ENCODE measurements around the gene SPTBN2. TPM values are rescaled to one million over a fixed set of nuclear protein-coding genes. Genes with fewer than 3 reads are reported as not detected.

SPTBN2 gene
- 11.5 TPM for total RNA-seq

- peak within 1 kb of the TSS in 2 of 3 donors; percentile 20 to 25 for H3K9ac ChIP-seq (ENCODE audit: low read depth in 1 of 3, low read length in 3 of 3)
- H3K4me1 ChIP-seq (ENCODE audit: control insufficient read depth in 3 of 3, insufficient read depth in 3 of 3, low read length in 3 of 3): peaks cover 9 to 10% (median 9%) of the 10 kb centered on the region in 3 donors
- H3K4me3 ChIP-seq (ENCODE audit: low read length in 3 of 3): peak within 1 kb of the TSS; percentile 15 to 49 (median 41)
- H3K36me3 ChIP-seq (ENCODE audit: control insufficient read depth in 3 of 3, insufficient read depth in 3 of 3, low read length in 3 of 3): no peaks in the 10 kb centered on the region
- H3K9me3 ChIP-seq (ENCODE audit: control insufficient read depth in 3 of 3, low read length in 3 of 3): no peaks in the 10 kb centered on the region
- H3K27ac ChIP-seq (ENCODE audit: low read depth, low read length): no peak within 1 kb of the TSS
- peaks cover 9 to 50% (median 44%) of the 10 kb centered on the region in 3 donors for H3K27me3 ChIP-seq (ENCODE audit: control insufficient read depth in 3 of 3, insufficient read depth in 3 of 3, low read length in 3 of 3)
Observed at GRCh38 chr11:66728693-66729385, at the start of gene SPTBN2. Gene SPTBN2, minus strand, starts transcription at chr11:66729216. Its CDS starts 7,976 bp downstream, at chr11:66721240.

GRCh38 chr11:66768818-66769217, 39.8 kb upstream of the SPTBN2 start:
- H3K27me3 ChIP-seq (ENCODE audit: control insufficient read depth in 3 of 3, insufficient read depth in 3 of 3, low read length in 3 of 3): no peaks in the 10 kb centered on the region
- H3K27ac ChIP-seq (ENCODE audit: low read depth, low read length): peak overlapping the region; percentile 36
- H3K9ac ChIP-seq (ENCODE audit: low read depth in 1 of 3, low read length in 3 of 3): no peak overlapping the region
- no peaks in the 10 kb centered on the region for H3K9me3 ChIP-seq (ENCODE audit: control insufficient read depth in 3 of 3, low read length in 3 of 3)
- no peaks in the 10 kb centered on the region for H3K4me1 ChIP-seq (ENCODE audit: control insufficient read depth in 3 of 3, insufficient read depth in 3 of 3, low read length in 3 of 3)
- H3K4me3 ChIP-seq (ENCODE audit: low read length in 3 of 3): no peak overlapping the region
- no peaks in the 10 kb centered on the region for H3K36me3 ChIP-seq (ENCODE audit: control insufficient read depth in 3 of 3, insufficient read depth in 3 of 3, low read length in 3 of 3)

- no peaks in the 10 kb centered on the region for H3K9me3 ChIP-seq (ENCODE audit: control insufficient read depth in 3 of 3, low read length in 3 of 3)
- H3K27me3 ChIP-seq (ENCODE audit: control insufficient read depth in 3 of 3, insufficient read depth in 3 of 3, low read length in 3 of 3): no peaks in the 10 kb centered on the region
- H3K27ac ChIP-seq (ENCODE audit: low read depth, low read length): peak overlapping the region; percentile 36
- H3K9ac ChIP-seq (ENCODE audit: low read depth in 1 of 3, low read length in 3 of 3): no peak overlapping the region
- no peaks in the 10 kb centered on the region for H3K4me1 ChIP-seq (ENCODE audit: control insufficient read depth in 3 of 3, insufficient read depth in 3 of 3, low read length in 3 of 3)
- no peaks in the 10 kb centered on the region for H3K36me3 ChIP-seq (ENCODE audit: control insufficient read depth in 3 of 3, insufficient read depth in 3 of 3, low read length in 3 of 3)
- no peak overlapping the region for H3K4me3 ChIP-seq (ENCODE audit: low read length in 3 of 3)
Observed at GRCh38 chr11:66768088-66768521, 39.1 kb upstream of the SPTBN2 start.

GRCh38 chr11:66767666-66768065, 38.6 kb upstream of the SPTBN2 start:
- Histone ChIP-seq H3K9me3 (ENCODE audit: control insufficient read depth in 3 of 3, low read length in 3 of 3) (no peaks in the 10 kb centered on the region), H3K27ac (ENCODE audit: low read depth, low read length) (no peak overlapping the region), H3K4me1 (ENCODE audit: control insufficient read depth in 3 of 3, insufficient read depth in 3 of 3, low read length in 3 of 3) (no peaks in the 10 kb centered on the region), H3K36me3 (ENCODE audit: control insufficient read depth in 3 of 3, insufficient read depth in 3 of 3, low read length in 3 of 3) (no peaks in the 10 kb centered on the region), H3K4me3 (ENCODE audit: low read length in 3 of 3) (no peak overlapping the region), H3K9ac (ENCODE audit: low read depth in 1 of 3, low read length in 3 of 3) (no peak overlapping the region), H3K27me3 (ENCODE audit: control insufficient read depth in 3 of 3, insufficient read depth in 3 of 3, low read length in 3 of 3) (no peaks in the 10 kb centered on the region)

- H3K9ac ChIP-seq (ENCODE audit: low read depth in 1 of 3, low read length in 3 of 3): no peak overlapping the region
Observed at GRCh38 chr11:66766681-66767080, 37.7 kb upstream of the SPTBN2 start.

GRCh38 chr11:66762088-66762487, 33.1 kb upstream of the SPTBN2 start:
- Histone ChIP-seq H3K9me3 (ENCODE audit: control insufficient read depth in 3 of 3, low read length in 3 of 3) (no peaks in the 10 kb centered on the region), H3K27ac (ENCODE audit: low read depth, low read length) (no peak overlapping the region)

More at GRCh38 chr11:66766681-66767080, 37.7 kb upstream of the SPTBN2 start:
- H3K9me3 ChIP-seq (ENCODE audit: control insufficient read depth in 3 of 3, low read length in 3 of 3): no peaks in the 10 kb centered on the region
- H3K36me3 ChIP-seq (ENCODE audit: control insufficient read depth in 3 of 3, insufficient read depth in 3 of 3, low read length in 3 of 3): no peaks in the 10 kb centered on the region
- no peak overlapping the region for H3K4me3 ChIP-seq (ENCODE audit: low read length in 3 of 3)
- H3K4me1 ChIP-seq (ENCODE audit: control insufficient read depth in 3 of 3, insufficient read depth in 3 of 3, low read length in 3 of 3): no peaks in the 10 kb centered on the region
- no peaks in the 10 kb centered on the region for H3K27me3 ChIP-seq (ENCODE audit: control insufficient read depth in 3 of 3, insufficient read depth in 3 of 3, low read length in 3 of 3)
- H3K27ac ChIP-seq (ENCODE audit: low read depth, low read length): no peak overlapping the region

GRCh38 chr11:66752148-66752547, 23.1 kb upstream of the SPTBN2 start:
- Histone ChIP-seq H3K27me3 (ENCODE audit: control insufficient read depth in 3 of 3, insufficient read depth in 3 of 3, low read length in 3 of 3) (no peaks in the 10 kb centered on the region), H3K27ac (ENCODE audit: low read depth, low read length) (no peak overlapping the region), H3K36me3 (ENCODE audit: control insufficient read depth in 3 of 3, insufficient read depth in 3 of 3, low read length in 3 of 3) (no peaks in the 10 kb centered on the region), H3K4me3 (ENCODE audit: low read length in 3 of 3) (no peak overlapping the region), H3K9me3 (ENCODE audit: control insufficient read depth in 3 of 3, low read length in 3 of 3) (no peaks in the 10 kb centered on the region), H3K9ac (ENCODE audit: low read depth in 1 of 3, low read length in 3 of 3) (no peak overlapping the region), H3K4me1 (ENCODE audit: control insufficient read depth in 3 of 3, insufficient read depth in 3 of 3, low read length in 3 of 3) (no peaks in the 10 kb centered on the region)

More at GRCh38 chr11:66762088-66762487, 33.1 kb upstream of the SPTBN2 start:
- H3K9ac ChIP-seq (ENCODE audit: low read depth in 1 of 3, low read length in 3 of 3): no peak overlapping the region
- no peaks in the 10 kb centered on the region for H3K27me3 ChIP-seq (ENCODE audit: control insufficient read depth in 3 of 3, insufficient read depth in 3 of 3, low read length in 3 of 3)
- no peaks in the 10 kb centered on the region for H3K4me1 ChIP-seq (ENCODE audit: control insufficient read depth in 3 of 3, insufficient read depth in 3 of 3, low read length in 3 of 3)
- no peaks in the 10 kb centered on the region for H3K36me3 ChIP-seq (ENCODE audit: control insufficient read depth in 3 of 3, insufficient read depth in 3 of 3, low read length in 3 of 3)
- H3K4me3 ChIP-seq (ENCODE audit: low read length in 3 of 3): no peak overlapping the region

- Histone ChIP-seq H3K4me3 (ENCODE audit: low read length in 3 of 3) (no peak overlapping the region), H3K9me3 (ENCODE audit: control insufficient read depth in 3 of 3, low read length in 3 of 3) (no peaks in the 10 kb centered on the region), H3K9ac (ENCODE audit: low read depth in 1 of 3, low read length in 3 of 3) (no peak overlapping the region), H3K36me3 (ENCODE audit: control insufficient read depth in 3 of 3, insufficient read depth in 3 of 3, low read length in 3 of 3) (no peaks in the 10 kb centered on the region), H3K27me3 (ENCODE audit: control insufficient read depth in 3 of 3, insufficient read depth in 3 of 3, low read length in 3 of 3) (no peaks in the 10 kb centered on the region), H3K4me1 (ENCODE audit: control insufficient read depth in 3 of 3, insufficient read depth in 3 of 3, low read length in 3 of 3) (peaks cover 2 to 9% (median 5%) of the 10 kb centered on the region in 3 donors), H3K27ac (ENCODE audit: low read depth, low read length) (no peak overlapping the region)
Observed at GRCh38 chr11:66749091-66749490, 20.1 kb upstream of the SPTBN2 start.

GRCh38 chr11:66747480-66747879, 18.5 kb upstream of the SPTBN2 start:
- H3K36me3 ChIP-seq (ENCODE audit: control insufficient read depth in 3 of 3, insufficient read depth in 3 of 3, low read length in 3 of 3): no peaks in the 10 kb centered on the region
- no peaks in the 10 kb centered on the region for H3K9me3 ChIP-seq (ENCODE audit: control insufficient read depth in 3 of 3, low read length in 3 of 3)
- H3K4me1 ChIP-seq (ENCODE audit: control insufficient read depth in 3 of 3, insufficient read depth in 3 of 3, low read length in 3 of 3): peaks cover 5 to 19% (median 8%) of the 10 kb centered on the region in 3 donors
- H3K4me3 ChIP-seq (ENCODE audit: low read length in 3 of 3): no peak overlapping the region
- H3K27ac ChIP-seq (ENCODE audit: low read depth, low read length): no peak overlapping the region
- H3K9ac ChIP-seq (ENCODE audit: low read depth in 1 of 3, low read length in 3 of 3): no peak overlapping the region
- no peaks in the 10 kb centered on the region for H3K27me3 ChIP-seq (ENCODE audit: control insufficient read depth in 3 of 3, insufficient read depth in 3 of 3, low read length in 3 of 3)

- no peaks in the 10 kb centered on the region for H3K27me3 ChIP-seq (ENCODE audit: control insufficient read depth in 3 of 3, insufficient read depth in 3 of 3, low read length in 3 of 3)
- no peaks in the 10 kb centered on the region for H3K9me3 ChIP-seq (ENCODE audit: control insufficient read depth in 3 of 3, low read length in 3 of 3)
- H3K9ac ChIP-seq (ENCODE audit: low read depth in 1 of 3, low read length in 3 of 3): peak overlapping the region in 1 of 3 donors; percentile 33
- peaks cover 5 to 19% (median 8%) of the 10 kb centered on the region in 3 donors for H3K4me1 ChIP-seq (ENCODE audit: control insufficient read depth in 3 of 3, insufficient read depth in 3 of 3, low read length in 3 of 3)
- no peaks in the 10 kb centered on the region for H3K36me3 ChIP-seq (ENCODE audit: control insufficient read depth in 3 of 3, insufficient read depth in 3 of 3, low read length in 3 of 3)
- H3K27ac ChIP-seq (ENCODE audit: low read depth, low read length): no peak overlapping the region
- peak overlapping the region; percentile 54 to 89 (median 85) for H3K4me3 ChIP-seq (ENCODE audit: low read length in 3 of 3)
Observed at GRCh38 chr11:66745356-66746235, 16.6 kb upstream of the SPTBN2 start.
